Mesothelial cell of epicardium (in vitro differentiated cells): ENCODE results near the gene JPH2. TPM values are rescaled to one million over a fixed set of nuclear protein-coding genes. Genes with fewer than 3 reads are reported as not detected.
A peak's percentile ranks its signal among the peaks of the same experiment; 100 is the strongest.
"Not testable (repeated sequence)": the region's sequence is repeated elsewhere in the genome, so short reads cannot be mapped to it uniquely, and the experiment has no call there.

ENCODE experiments used
- DNase-seq, 2 experiments: peaks; one replicate each; pipeline ENCODE4 v3.0.0; 2021; ENCODE audit warnings: low spot score in 2 of 2; ENCODE audit not compliant: unreplicated experiment in 2 of 2
- H3K27ac Mint-ChIP-seq: 2 replicates; pipeline ENCODE4 v1.8.0; 2021; ENCODE audit warnings: mixed read lengths
- H3K27me3 Mint-ChIP-seq: 2 replicates; pipeline ENCODE4 v1.8.0; 2021; ENCODE audit warnings: low read depth, mixed read lengths
- H3K36me3 Mint-ChIP-seq: 2 replicates; pipeline ENCODE4 v1.8.0; 2021; ENCODE audit warnings: mixed read lengths
- H3K4me1 Mint-ChIP-seq: 2 replicates; pipeline ENCODE4 v1.8.0; 2021; ENCODE audit warnings: mixed read lengths
- H3K4me3 Mint-ChIP-seq: 2 replicates; pipeline ENCODE4 v1.8.0; 2021; ENCODE audit warnings: mild to moderate bottlenecking, moderate library complexity, mixed read lengths
- H3K9me3 Mint-ChIP-seq: 2 replicates; pipeline ENCODE4 v1.8.0; 2021; ENCODE audit warnings: mixed read lengths
- CTCF ChIP-seq: fragments of 200-600 bp; sonication (generic); IDR thresholded peaks from one replicate; pipeline ENCODE4 v1.5.0; 2021; ENCODE audit warnings: antibody characterized with exemption; ENCODE audit not compliant: unreplicated experiment
- total RNA-seq: library from RNA; stranded (reverse); gene quantifications from 3 replicates; pipeline ENCODE4 v1.2.1, GENCODE V29; 2021

The JPH2 gene
- total RNA-seq, 1 donor from 2014 or later, result 3.5 TPM

GRCh38 chr20:44135417-44136204 is 51.4 kb downstream of the JPH2 start:
- peaks cover 14% of the 10 kb centered on the region for H3K4me1 Mint-ChIP-seq

DNA sequence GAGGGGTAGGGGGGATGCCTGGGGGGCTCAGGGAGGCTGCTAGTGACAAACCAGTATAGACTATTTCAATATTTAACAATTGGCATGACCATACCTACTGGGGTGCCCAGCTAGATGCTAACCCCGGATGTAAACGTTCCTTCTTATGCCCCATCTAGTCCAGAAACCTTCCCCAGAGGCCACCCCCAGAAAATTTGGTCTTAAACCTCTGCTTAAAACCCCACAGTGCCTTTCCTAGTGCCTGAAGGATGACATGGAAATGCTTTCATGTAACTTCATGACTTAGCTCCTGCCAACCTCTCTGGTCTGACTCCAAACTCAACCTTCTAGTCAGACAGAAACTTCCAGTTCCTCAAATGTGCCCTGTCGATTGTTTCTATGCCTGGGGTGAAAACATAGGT is 52.0 kb downstream of the JPH2 start:
- H3K27ac Mint-ChIP-seq, result peak overlapping the region; percentile 52

More at GRCh38 chr20:44135417-44136204, 51.4 kb downstream of the JPH2 start:
- no peak for TF ChIP-seq CTCF
- Mint-ChIP-seq H3K36me3 (no peaks in the 10 kb centered on the region), H3K27ac (peak overlapping the region; percentile 52), H3K9me3 (no peaks in the 10 kb centered on the region), H3K27me3 (no peaks in the 10 kb centered on the region), H3K4me3 (no peak overlapping the region)
- DNase-seq, result no peak

GRCh38 chr20:44133424-44133823 is 53.6 kb downstream of the JPH2 start:
- Mint-ChIP-seq H3K9me3 (no peaks in the 10 kb centered on the region), H3K4me3 (no peak overlapping the region), H3K27ac (no peak overlapping the region), H3K27me3 (no peaks in the 10 kb centered on the region), H3K36me3 (no peaks in the 10 kb centered on the region), H3K4me1 (peaks cover 18% of the 10 kb centered on the region)
- no peak for TF ChIP-seq CTCF
- DNase-seq, result no peak

More for the DNA sequence above, 52.0 kb downstream of the JPH2 start:
- H3K27me3 Mint-ChIP-seq, result no peaks in the 10 kb centered on the region
- H3K9me3 Mint-ChIP-seq, result no peaks in the 10 kb centered on the region
- TF ChIP-seq CTCF, result no peak
- DNase-seq, result no peak
- peaks cover 14% of the 10 kb centered on the region for H3K4me1 Mint-ChIP-seq
- H3K36me3 Mint-ChIP-seq, result no peaks in the 10 kb centered on the region
- no peak overlapping the region for H3K4me3 Mint-ChIP-seq

DNA sequence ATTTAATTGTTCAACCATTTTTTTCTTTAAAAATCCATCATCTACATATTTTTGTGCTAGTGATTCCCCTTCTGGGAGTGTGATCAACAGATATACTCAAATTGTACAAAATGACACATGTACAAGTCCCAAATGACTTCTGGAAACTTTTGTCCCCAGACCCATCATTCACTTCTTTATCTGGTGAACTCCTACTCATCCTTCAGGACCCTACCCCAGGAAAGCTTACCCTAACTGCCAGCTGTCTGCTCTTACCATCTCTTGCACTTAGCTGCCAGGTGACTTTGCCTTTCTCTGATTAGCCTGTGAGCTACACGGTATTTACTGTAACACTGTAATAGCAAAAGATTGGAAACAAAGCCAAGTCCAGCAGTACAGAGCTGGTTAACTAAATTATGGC is 55.3 kb downstream of the JPH2 start:
- Mint-ChIP-seq H3K4me1 (peaks cover 13% of the 10 kb centered on the region), H3K27me3 (no peaks in the 10 kb centered on the region), H3K9me3 (no peaks in the 10 kb centered on the region), H3K36me3 (no peaks in the 10 kb centered on the region), H3K27ac (no peak overlapping the region), H3K4me3 (no peak overlapping the region)
- TF ChIP-seq CTCF, result no peak
- no peak for DNase-seq

- Mint-ChIP-seq H3K9me3 (no peaks in the 10 kb centered on the region), H3K27ac (peak overlapping the region; percentile 2), H3K4me1 (peaks cover 6% of the 10 kb centered on the region), H3K36me3 (no peaks in the 10 kb centered on the region), H3K4me3 (no peak overlapping the region), H3K27me3 (no peaks in the 10 kb centered on the region)
- no peak for TF ChIP-seq CTCF
- no peak for DNase-seq
These were observed 56.9 kb downstream of the JPH2 start for GRCh38 chr20:44129911-44130718.

DNA sequence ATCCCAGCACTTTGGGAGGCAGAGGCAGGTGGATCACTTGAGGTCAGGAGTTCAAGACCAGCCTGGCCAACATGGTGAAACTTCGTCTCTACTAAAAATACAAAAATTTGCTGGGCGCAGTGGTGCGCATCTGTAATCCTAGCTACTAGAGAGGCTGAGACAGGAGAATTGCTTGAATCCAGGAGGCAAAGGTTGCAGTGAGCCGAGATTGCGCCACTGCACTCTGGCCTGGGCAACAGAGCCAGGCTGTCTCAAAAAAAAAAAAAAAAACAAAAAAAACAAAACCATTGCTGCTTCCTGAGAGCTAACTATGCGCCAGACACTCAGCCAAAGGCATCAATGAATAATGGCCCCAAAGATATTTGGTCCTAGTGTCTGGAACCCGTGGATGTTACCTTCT is 57.7 kb downstream of the JPH2 start:
- not testable (repeated sequence) for DNase-seq, H3K4me1 Mint-ChIP-seq, H3K9me3 Mint-ChIP-seq, H3K27ac Mint-ChIP-seq, H3K27me3 Mint-ChIP-seq, H3K36me3 Mint-ChIP-seq, H3K4me3 Mint-ChIP-seq
